AG09309 (cell line): ENCODE measurements around the gene ITPR1.

Experiments used
- DNase-seq: peaks from one replicate; pipeline ENCODE4 v3.0.0-alpha.2; 2010; ENCODE audit warnings: low read depth
- H3K4me3 ChIP-seq: 2 replicates; pipeline ENCODE4 v1.5.1; 2011; ENCODE audit warnings: mild to moderate bottlenecking, low read depth, low read length, moderate library complexity; ENCODE audit not compliant: control insufficient read depth
- TF ChIP-seq, protein P1 (sequence below): IDR thresholded peaks from 2 replicates; pipeline ENCODE4 v1.5.1; 2011; ENCODE audit warnings: mild to moderate bottlenecking, low read depth, low read length, inconsistent platforms; ENCODE audit not compliant: insufficient read depth, control insufficient read depth; ENCODE audit errors: missing control alignments

Gene ITPR1

DNA sequence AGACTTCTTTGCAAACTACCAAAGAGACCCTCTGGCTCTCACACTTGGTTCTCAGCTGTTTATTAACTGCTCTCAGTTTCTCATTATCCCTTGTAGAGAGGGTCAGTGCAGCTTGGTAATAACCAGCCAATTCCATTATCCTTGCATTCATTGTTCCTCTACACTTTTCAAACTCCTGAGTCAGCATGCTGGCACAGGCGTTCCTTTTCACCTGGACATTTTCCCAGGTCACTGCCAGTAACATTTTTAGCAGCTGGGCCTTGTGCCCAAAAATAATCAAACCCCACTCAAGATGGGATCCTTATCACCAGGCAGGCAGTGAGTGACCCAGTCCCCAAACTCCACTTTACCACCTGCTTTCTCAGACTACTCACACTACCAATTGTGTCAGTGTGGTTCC is 21.2 kb upstream of the ITPR1 start:
- no peak overlapping the region for H3K4me3 ChIP-seq
- TF ChIP-seq, protein P1, sequence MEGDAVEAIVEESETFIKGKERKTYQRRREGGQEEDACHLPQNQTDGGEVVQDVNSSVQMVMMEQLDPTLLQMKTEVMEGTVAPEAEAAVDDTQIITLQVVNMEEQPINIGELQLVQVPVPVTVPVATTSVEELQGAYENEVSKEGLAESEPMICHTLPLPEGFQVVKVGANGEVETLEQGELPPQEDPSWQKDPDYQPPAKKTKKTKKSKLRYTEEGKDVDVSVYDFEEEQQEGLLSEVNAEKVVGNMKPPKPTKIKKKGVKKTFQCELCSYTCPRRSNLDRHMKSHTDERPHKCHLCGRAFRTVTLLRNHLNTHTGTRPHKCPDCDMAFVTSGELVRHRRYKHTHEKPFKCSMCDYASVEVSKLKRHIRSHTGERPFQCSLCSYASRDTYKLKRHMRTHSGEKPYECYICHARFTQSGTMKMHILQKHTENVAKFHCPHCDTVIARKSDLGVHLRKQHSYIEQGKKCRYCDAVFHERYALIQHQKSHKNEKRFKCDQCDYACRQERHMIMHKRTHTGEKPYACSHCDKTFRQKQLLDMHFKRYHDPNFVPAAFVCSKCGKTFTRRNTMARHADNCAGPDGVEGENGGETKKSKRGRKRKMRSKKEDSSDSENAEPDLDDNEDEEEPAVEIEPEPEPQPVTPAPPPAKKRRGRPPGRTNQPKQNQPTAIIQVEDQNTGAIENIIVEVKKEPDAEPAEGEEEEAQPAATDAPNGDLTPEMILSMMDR = no peak
- no peak for DNase-seq

DNA sequence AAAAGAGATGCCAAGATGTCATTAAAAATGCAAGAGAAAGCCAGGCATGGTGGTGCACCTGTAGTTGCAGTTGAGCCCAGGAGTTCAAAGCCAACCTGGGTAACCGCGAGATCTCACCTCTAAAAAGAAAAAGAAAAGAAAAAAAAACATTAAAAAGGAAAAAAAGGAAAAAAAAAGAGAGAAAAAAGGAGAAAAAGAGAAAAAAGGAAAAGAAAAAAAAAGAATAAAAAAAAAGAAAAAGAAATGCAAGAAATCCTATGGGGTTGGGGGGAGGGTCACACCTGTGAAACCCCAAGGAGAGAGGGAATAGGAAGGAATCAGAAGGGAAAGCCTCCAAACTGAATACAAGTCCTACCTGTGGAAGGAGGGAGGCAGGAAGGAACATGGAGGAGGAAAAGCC is 20.8 kb upstream of the ITPR1 start:
- H3K4me3 ChIP-seq = no peak overlapping the region
- TF ChIP-seq, protein P1 = no peak
- no peak for DNase-seq

DNA sequence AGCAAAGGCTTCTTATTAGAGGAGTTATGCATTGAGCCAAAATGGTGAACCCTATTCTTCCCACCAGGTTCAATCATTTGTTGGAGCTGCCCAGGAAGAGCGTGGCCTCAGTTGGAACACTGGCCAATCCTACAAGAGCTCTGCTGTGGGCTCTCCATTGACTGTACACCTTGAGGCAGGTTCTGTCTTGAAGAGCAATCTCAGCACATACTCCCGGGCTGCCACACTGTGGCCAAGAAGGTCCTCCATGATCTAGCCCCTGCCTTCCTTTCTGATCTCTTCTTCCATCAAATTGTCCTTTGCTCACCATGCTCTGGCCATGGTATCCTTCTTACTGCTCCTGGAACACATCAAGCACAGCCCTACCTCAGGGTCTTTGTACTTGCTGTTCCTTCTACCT is 20.4 kb upstream of the ITPR1 start:
- TF ChIP-seq, protein P1 = no peak
- no peak for DNase-seq

DNA sequence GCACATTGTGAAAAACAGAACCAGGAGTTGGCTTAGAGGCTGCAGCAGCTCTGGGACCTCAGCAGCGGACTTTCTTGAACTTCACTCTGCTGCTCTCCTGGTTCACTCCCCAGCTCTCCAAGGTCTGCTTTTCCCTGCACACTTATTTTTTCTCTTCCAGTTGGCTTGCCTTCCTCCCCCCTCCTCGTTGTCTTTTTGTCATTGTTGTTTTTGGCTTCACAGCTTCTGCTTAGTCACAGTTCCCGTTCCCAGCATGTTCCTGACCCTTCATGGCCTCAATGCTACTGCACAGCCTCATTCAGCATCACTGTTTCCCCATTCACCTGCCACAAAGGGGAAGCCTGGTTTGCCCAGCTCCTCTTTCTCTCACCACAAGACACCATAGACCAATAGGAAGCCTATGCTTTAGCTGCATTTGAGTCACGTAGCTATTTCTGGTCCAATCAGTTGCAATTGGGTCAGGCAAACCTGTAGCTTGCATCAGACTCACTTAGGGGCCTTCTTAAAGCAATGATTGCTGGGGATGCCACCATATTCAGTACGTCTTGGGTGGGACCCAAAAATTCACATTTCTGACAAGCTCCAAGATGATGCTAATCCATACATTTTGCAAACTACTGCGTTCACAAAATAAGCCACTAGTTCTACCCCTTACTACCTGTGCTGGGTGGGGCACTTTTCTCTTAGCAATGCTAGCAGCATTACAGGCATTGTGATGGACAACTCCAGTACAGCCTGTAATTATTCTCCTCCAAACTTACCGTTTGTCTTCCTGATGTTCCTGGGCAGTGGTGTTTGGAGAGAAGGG is 18.3 kb upstream of the ITPR1 start:
- DNase-seq = no peak
- no peak overlapping the region for H3K4me3 ChIP-seq
- TF ChIP-seq, protein P1 = no peak

More for the DNA sequence above, 20.4 kb upstream of the ITPR1 start:
- H3K4me3 ChIP-seq = no peak overlapping the region

DNA sequence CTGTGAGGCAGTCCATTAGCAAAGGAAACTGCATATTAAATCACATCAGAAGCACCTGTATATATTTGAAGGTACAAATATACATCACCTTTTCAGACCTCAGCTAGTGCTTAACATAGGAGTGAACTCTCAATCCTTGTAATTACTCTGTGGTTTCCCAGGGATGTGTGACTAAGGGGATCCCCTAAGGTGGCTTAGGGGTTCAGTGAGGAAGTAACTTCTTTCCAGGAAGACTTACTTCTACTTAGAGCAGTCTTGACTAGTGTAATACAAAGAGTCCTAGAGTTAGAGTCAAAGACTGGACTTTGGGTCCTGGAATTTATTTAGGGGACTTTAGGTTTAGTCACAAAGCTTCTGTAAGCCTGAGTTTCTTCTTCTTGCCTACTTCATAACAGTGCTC is 17.3 kb upstream of the ITPR1 start:
- no peak overlapping the region for H3K4me3 ChIP-seq
- TF ChIP-seq, protein P1 = no peak
- no peak for DNase-seq

- H3K4me3 ChIP-seq = no peak overlapping the region
- no peak for DNase-seq
- TF ChIP-seq, protein P1 = no peak
Observed at GRCh38 chr3:4476496-4476895, 16.7 kb upstream of the ITPR1 start.
